OCI-LY3 (cell line): ENCODE measurements around the gene EDN1.

Experiments used
- H2AFZ ChIP-seq: fragments of 200-600, 300-600 bp; shearing (Covaris generic); 2 replicates; pipeline ENCODE4 v1.6.0; 2014; ENCODE audit warnings: antibody characterized with exemption, low read depth, low read length
- H3K27ac ChIP-seq: fragments of 200-600, 300-600 bp; sonication (generic); 2 replicates; pipeline ENCODE4 v1.5.1; 2014; ENCODE audit warnings: mild to moderate bottlenecking, low read length, moderate library complexity, mixed read lengths
- H3K27me3 ChIP-seq: fragments of 200-600, 300-600 bp; sonication (generic); 2 replicates; pipeline ENCODE4 v1.6.1; 2014; ENCODE audit warnings: low read depth, low read length, mixed read lengths
- H3K36me3 ChIP-seq: fragments of 200-600, 300-600 bp; sonication (generic); replicated peaks from 2 replicates; pipeline ENCODE3; 2014; ENCODE audit warnings: low read depth, low read length, mixed read lengths
- H3K4me1 ChIP-seq: fragments of 300-600, 200-600 bp; sonication (generic); 2 replicates; pipeline ENCODE4 v1.6.1; 2014; ENCODE audit warnings: low read length, mixed read lengths
- H3K4me2 ChIP-seq: fragments of 200-600, 300-600 bp; sonication (generic); 2 replicates; pipeline ENCODE4 v1.6.1; 2014; ENCODE audit warnings: low read length, mixed read lengths
- H3K4me3 ChIP-seq: fragments of 300-600, 200-600 bp; sonication (generic); 2 replicates; pipeline ENCODE4 v1.5.1; 2014; ENCODE audit warnings: antibody characterized with exemption, mild to moderate bottlenecking, low read length, moderate library complexity
- H3K79me2 ChIP-seq: fragments of 300-600, 200-600 bp; shearing (Covaris generic); 2 replicates; pipeline ENCODE4 v1.6.1; 2014; ENCODE audit warnings: mild to moderate bottlenecking, low read length, mixed read lengths
- H3K9ac ChIP-seq: fragments of 300-600, 200-600 bp; shearing (Covaris generic); 2 replicates; pipeline ENCODE4 v1.6.0; 2014; ENCODE audit warnings: mild to moderate bottlenecking, low read length, moderate library complexity
- H3K9me3 ChIP-seq: fragments of 200-600, 300-600 bp; shearing (Covaris generic); 2 replicates; pipeline ENCODE4 v1.6.1; 2014; ENCODE audit warnings: low read length, mixed read lengths; ENCODE audit not compliant: insufficient read depth
- H4K20me1 ChIP-seq: fragments of 200-600, 300-600 bp; sonication (generic); 2 replicates; pipeline ENCODE4 v1.6.1; 2016; ENCODE audit warnings: low read length, mixed read lengths; ENCODE audit not compliant: insufficient read depth
- CTCF ChIP-seq: fragments of 200-600, 300-600 bp; sonication (generic); IDR thresholded peaks from 2 replicates; pipeline ENCODE4 v1.5.1; 2014; ENCODE audit warnings: antibody characterized with exemption, low read length, low read depth
- EZH2phosphoT487 ChIP-seq: fragments of 200-600 bp; shearing (Covaris generic); IDR thresholded peaks from 2 replicates; pipeline ENCODE4 v1.6.1; 2018; ENCODE audit warnings: antibody characterized with exemption, mixed run types, low read depth

Gene EDN1

GRCh38 chr6:12265296-12265695, 24.9 kb upstream of the EDN1 start:
- 0 out of 2 replicates have a peak, but pooled peaks cover 4% of the 10 kb centered on the region for H3K27me3 ChIP-seq
- no peaks in the 10 kb centered on the region for H3K36me3 ChIP-seq
- H3K4me3 ChIP-seq: no peak overlapping the region
- H3K79me2 ChIP-seq: no peaks in the 10 kb centered on the region
- H2AFZ ChIP-seq: no peak overlapping the region
- no peak overlapping the region for H3K4me2 ChIP-seq
- H4K20me1 ChIP-seq: no peaks in the 10 kb centered on the region
- TF ChIP-seq CTCF (no peak), EZH2phosphoT487 (no peak)
- H3K4me1 ChIP-seq: no peaks in the 10 kb centered on the region
- H3K9ac ChIP-seq: no peak overlapping the region
- H3K9me3 ChIP-seq: no peaks in the 10 kb centered on the region
- no peak overlapping the region for H3K27ac ChIP-seq

GRCh38 chr6:12265791-12266190, 24.4 kb upstream of the EDN1 start:
- Histone ChIP-seq H3K9me3 (no peaks in the 10 kb centered on the region), H4K20me1 (no peaks in the 10 kb centered on the region), H3K36me3 (no peaks in the 10 kb centered on the region), H3K4me2 (no peak overlapping the region), H3K79me2 (no peaks in the 10 kb centered on the region), H3K9ac (no peak overlapping the region), H3K27me3 (0 out of 2 replicates have a peak, but pooled peaks cover 4% of the 10 kb centered on the region), H2AFZ (no peak overlapping the region), H3K27ac (no peak overlapping the region), H3K4me1 (no peaks in the 10 kb centered on the region), H3K4me3 (no peak overlapping the region)
- TF ChIP-seq EZH2phosphoT487 (no peak), CTCF (no peak)

- H3K4me2 ChIP-seq: no peak overlapping the region
- H4K20me1 ChIP-seq: no peaks in the 10 kb centered on the region
- 0 out of 2 replicates have a peak, but pooled peaks cover 4% of the 10 kb centered on the region for H3K27me3 ChIP-seq
- no peak overlapping the region for H3K4me3 ChIP-seq
- no peak for TF ChIP-seq CTCF
- no peak for TF ChIP-seq EZH2phosphoT487
- H3K9ac ChIP-seq: no peak overlapping the region
- H3K36me3 ChIP-seq: no peaks in the 10 kb centered on the region
- H3K4me1 ChIP-seq: no peaks in the 10 kb centered on the region
- no peak overlapping the region for H3K27ac ChIP-seq
- H3K79me2 ChIP-seq: no peaks in the 10 kb centered on the region
- H3K9me3 ChIP-seq: no peaks in the 10 kb centered on the region
- no peak overlapping the region for H2AFZ ChIP-seq
These were observed 23.6 kb upstream of the EDN1 start for GRCh38 chr6:12266571-12266970.

GRCh38 chr6:12269110-12269509, 21.1 kb upstream of the EDN1 start:
- Histone ChIP-seq H3K4me3 (no peak overlapping the region), H3K36me3 (no peaks in the 10 kb centered on the region), H3K4me2 (no peak overlapping the region), H3K79me2 (no peaks in the 10 kb centered on the region), H3K4me1 (no peaks in the 10 kb centered on the region), H4K20me1 (no peaks in the 10 kb centered on the region), H2AFZ (no peak overlapping the region), H3K27me3 (0 out of 2 replicates have a peak, but pooled peaks cover 4% of the 10 kb centered on the region), H3K27ac (no peak overlapping the region), H3K9me3 (no peaks in the 10 kb centered on the region), H3K9ac (no peak overlapping the region)
- TF ChIP-seq CTCF: no peak
- TF ChIP-seq EZH2phosphoT487: no peak
